Calu3 (cell line): ENCODE data around the gene SULT1B1. TPM values are rescaled to one million over a fixed set of nuclear protein-coding genes. Genes with fewer than 3 reads are reported as not detected.

ENCODE experiments used
- BruUV-seq: library from RNA; stranded (reverse); fragments of 400-500 nt; replicated peaks from 2 replicates; lab custom pipeline; 2021; lab: Mats Ljungman, UMichigan
- CTCF ChIA-PET: fragments of 300-600 bp; sonication (Branson Sonifier 250); formaldehyde crosslinking; loops from one replicate; lab custom pipeline; 2022; ENCODE audit warnings: antibody characterized with exemption; lab: Charles Lee
- DNase-seq: peaks from one replicate; pipeline ENCODE4 v3.0.0; 2022
- H3K27ac Mint-ChIP-seq: one replicate; pipeline ENCODE4 v1.8.0; 2022; ENCODE audit warnings: mixed read lengths; ENCODE audit not compliant: unreplicated experiment
- H3K27me3 Mint-ChIP-seq: one replicate; pipeline ENCODE4 v1.8.0; 2022; ENCODE audit warnings: mixed read lengths; ENCODE audit not compliant: unreplicated experiment
- H3K36me3 Mint-ChIP-seq: one replicate; pipeline ENCODE4 v1.8.0; 2022; ENCODE audit warnings: mild to moderate bottlenecking, moderate library complexity, mixed read lengths; ENCODE audit not compliant: insufficient read depth, unreplicated experiment
- H3K4me1 Mint-ChIP-seq: one replicate; pipeline ENCODE4 v1.8.0; 2022; ENCODE audit warnings: mild to moderate bottlenecking, low read depth, mixed read lengths; ENCODE audit not compliant: unreplicated experiment
- H3K4me3 Mint-ChIP-seq: one replicate; pipeline ENCODE4 v1.8.0; 2022; ENCODE audit warnings: mild to moderate bottlenecking, low read depth, moderate library complexity, mixed read lengths; ENCODE audit not compliant: unreplicated experiment
- H3K9me3 Mint-ChIP-seq: one replicate; pipeline ENCODE4 v1.8.0; 2022; ENCODE audit warnings: low read depth, mixed read lengths; ENCODE audit not compliant: unreplicated experiment
- intact Hi-C: fragments of 100-400 bp; cut with micrococcal nuclease; formaldehyde crosslinking; loops from one replicate; pipeline ENCODE4 v1.10.0; 2022; ENCODE audit not compliant: unreplicated experiment
- total RNA-seq: library from RNA; stranded (reverse); gene quantifications from 2 replicates; pipeline ENCODE4 v1.2.3, GENCODE V29; 2022
- TF ChIP-seq, protein P1 (sequence below): fragments of 200-600 bp; IDR thresholded peaks from one replicate; pipeline ENCODE4 v1.8.0; 2022; ENCODE audit warnings: antibody characterized with exemption; ENCODE audit not compliant: unreplicated experiment

SULT1B1 gene
- total RNA-seq, 1 experiment from 2014 or later: 0.26 TPM

DNA sequence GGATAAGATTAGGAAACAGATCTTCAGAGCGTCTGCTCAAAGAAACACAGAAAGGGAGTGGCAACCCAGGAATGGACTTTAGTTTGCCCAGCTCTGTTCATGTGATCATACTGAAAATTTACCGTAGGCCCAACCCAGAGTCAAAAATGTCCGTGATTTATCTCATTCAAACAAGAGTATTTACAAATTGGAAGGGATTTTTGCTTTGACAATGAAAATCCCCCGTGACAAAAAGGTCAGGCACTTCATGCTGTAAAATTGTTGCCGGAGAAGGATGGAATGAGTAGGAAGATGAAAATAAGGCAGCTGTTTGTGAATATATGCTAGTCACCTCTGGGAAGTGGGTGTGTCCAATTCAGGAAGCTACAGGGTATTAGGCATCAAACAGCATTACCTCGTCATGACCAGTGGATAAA lies 1.2 kb downstream of the SULT1B1 start:
- BruUV-seq: no TSS peak
- intact Hi-C loops: no loop called here
- H3K9me3 Mint-ChIP-seq: no peaks in the 10 kb centered on the region
- CTCF ChIA-PET: interaction anchor here (1.4 kb wide), 1 partner anchor 11 kb away, joined by 3 read pairs; no protein-coding TSS in a partner anchor
- no peak for DNase-seq
- TF ChIP-seq, protein P1, sequence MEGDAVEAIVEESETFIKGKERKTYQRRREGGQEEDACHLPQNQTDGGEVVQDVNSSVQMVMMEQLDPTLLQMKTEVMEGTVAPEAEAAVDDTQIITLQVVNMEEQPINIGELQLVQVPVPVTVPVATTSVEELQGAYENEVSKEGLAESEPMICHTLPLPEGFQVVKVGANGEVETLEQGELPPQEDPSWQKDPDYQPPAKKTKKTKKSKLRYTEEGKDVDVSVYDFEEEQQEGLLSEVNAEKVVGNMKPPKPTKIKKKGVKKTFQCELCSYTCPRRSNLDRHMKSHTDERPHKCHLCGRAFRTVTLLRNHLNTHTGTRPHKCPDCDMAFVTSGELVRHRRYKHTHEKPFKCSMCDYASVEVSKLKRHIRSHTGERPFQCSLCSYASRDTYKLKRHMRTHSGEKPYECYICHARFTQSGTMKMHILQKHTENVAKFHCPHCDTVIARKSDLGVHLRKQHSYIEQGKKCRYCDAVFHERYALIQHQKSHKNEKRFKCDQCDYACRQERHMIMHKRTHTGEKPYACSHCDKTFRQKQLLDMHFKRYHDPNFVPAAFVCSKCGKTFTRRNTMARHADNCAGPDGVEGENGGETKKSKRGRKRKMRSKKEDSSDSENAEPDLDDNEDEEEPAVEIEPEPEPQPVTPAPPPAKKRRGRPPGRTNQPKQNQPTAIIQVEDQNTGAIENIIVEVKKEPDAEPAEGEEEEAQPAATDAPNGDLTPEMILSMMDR: no peak
- H3K4me3 Mint-ChIP-seq: peak overlapping the region; percentile 31
- peak overlapping the region; percentile 69 for H3K27ac Mint-ChIP-seq
- peaks cover 39% of the 10 kb centered on the region for H3K4me1 Mint-ChIP-seq
- H3K36me3 Mint-ChIP-seq: no peaks in the 10 kb centered on the region
- no peaks in the 10 kb centered on the region for H3K27me3 Mint-ChIP-seq

DNA sequence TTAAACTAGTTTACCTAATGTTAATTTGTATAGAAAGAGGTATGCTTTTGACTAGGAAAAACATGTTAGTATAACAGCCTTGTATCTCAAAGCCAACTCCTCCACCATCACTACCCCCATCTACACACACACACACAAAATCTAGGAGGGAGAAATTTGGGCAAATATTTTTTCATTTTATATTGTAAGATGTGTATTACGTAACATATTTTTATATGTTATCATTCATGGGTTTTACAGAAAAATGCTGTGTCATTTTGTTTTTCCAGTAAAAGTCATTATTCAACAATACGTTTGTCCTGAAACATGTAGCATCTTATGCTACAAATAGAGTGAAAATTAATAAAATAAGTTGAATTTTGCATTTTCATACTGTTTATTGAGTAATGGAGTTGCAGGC lies 3.0 kb downstream of the SULT1B1 start:
- no peak overlapping the region for H3K4me3 Mint-ChIP-seq
- H3K9me3 Mint-ChIP-seq: no peaks in the 10 kb centered on the region
- CTCF ChIA-PET: interaction anchor here (0.6 kb wide), 1 partner anchor 385 kb away, joined by 3 read pairs; no protein-coding TSS in a partner anchor
- no peak for DNase-seq
- BruUV-seq: no TSS peak
- intact Hi-C loops: no loop called here
- H3K27me3 Mint-ChIP-seq: no peaks in the 10 kb centered on the region
- TF ChIP-seq, protein P1: no peak
- no peak overlapping the region for H3K27ac Mint-ChIP-seq
- H3K36me3 Mint-ChIP-seq: no peaks in the 10 kb centered on the region
- H3K4me1 Mint-ChIP-seq: peaks cover 56% of the 10 kb centered on the region

DNA sequence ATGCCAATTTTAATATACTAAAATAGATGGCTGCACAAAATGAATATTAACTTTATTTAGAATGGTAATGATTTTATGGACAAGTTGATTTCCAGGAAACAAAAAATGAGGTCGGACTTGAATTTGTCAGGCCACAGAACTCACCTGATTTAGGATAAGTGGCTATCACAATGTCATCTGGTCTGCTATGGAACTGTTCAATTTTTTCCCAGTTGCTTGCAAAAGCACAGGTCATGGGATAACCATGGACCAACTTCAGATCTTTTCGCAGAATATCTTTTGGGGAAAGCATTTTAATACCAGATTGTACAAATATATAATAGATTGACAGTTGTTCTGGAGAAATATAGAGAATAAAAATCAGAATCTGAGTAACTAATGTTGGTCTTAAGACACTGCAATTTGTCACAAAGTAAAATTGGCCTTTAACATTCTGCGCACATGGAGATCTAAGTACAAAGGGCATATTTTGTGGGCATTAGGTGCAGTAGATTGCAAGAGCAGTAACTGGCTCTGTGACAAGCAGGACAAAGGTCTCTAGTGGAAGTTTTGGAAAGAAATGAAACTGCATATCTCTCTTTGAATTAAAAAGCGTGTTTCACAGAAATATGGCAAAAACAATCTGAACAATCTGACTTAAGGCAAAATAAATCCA lies 5.4 kb downstream of the SULT1B1 start:
- Mint-ChIP-seq H3K4me1 (peaks cover 57% of the 10 kb centered on the region), H3K9me3 (no peaks in the 10 kb centered on the region), H3K27ac (no peak overlapping the region), H3K27me3 (no peaks in the 10 kb centered on the region), H3K4me3 (no peak overlapping the region), H3K36me3 (no peaks in the 10 kb centered on the region)
- intact Hi-C loops: loop anchor here (5.0 kb wide), 1 partner anchor 38 kb away; no protein-coding TSS in a partner anchor
- TF ChIP-seq, protein P1: no peak
- CTCF ChIA-PET: no interaction called here
- no peak for DNase-seq
- BruUV-seq: no TSS peak

DNA sequence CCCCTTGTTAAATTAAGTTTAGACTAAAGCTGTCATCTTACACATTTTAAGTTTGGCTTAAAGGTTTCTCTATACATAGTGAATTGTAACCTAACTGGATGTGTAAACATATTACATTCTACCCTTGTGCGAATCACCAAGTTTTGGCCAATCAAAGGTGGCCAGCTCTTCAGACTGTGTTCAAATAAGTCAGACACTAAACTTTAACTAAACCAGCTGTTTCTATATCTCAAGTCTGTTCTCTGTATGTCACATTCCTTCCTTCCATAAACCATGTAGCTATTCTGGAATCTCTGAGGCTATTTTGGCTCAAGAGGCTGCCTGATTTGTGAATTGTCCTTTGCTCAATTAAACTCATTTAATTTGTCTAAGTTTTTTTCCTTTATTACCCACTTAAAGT lies 6.7 kb downstream of the SULT1B1 start:
- Mint-ChIP-seq H3K9me3 (no peaks in the 10 kb centered on the region), H3K27me3 (no peaks in the 10 kb centered on the region), H3K36me3 (no peaks in the 10 kb centered on the region), H3K27ac (no peak overlapping the region), H3K4me3 (no peak overlapping the region), H3K4me1 (peaks cover 56% of the 10 kb centered on the region)
- BruUV-seq: no TSS peak
- CTCF ChIA-PET: no interaction called here
- no peak for DNase-seq
- intact Hi-C loops: loop anchor here (5.0 kb wide), 1 partner anchor 36 kb away; no protein-coding TSS in a partner anchor
- TF ChIP-seq, protein P1: no peak
